PC-3 (cell line): Measurements from ENCODE around the gene PPP2R5A.

Experiments
- EZH2 ChIP-seq: fragments of 300-600 bp; sonication (generic); IDR thresholded peaks from one replicate; pipeline ENCODE4 v1.6.1; 2017; ENCODE audit warnings: antibody characterized with exemption, mild to moderate bottlenecking, low read length; ENCODE audit not compliant: unreplicated experiment
- EZH2phosphoT487 ChIP-seq: fragments of 300-600 bp; sonication (generic); IDR thresholded peaks from 2 replicates; pipeline ENCODE4 v1.6.1; 2018; ENCODE audit warnings: mild to moderate bottlenecking, antibody characterized with exemption, low read length, borderline replicate concordance
- TF ChIP-seq, protein P1 (sequence below): fragments of 300-600 bp; sonication (generic); conservative IDR thresholded peaks from 2 replicates; pipeline ENCODE4 v1.5.1; 2017; ENCODE audit warnings: antibody characterized with exemption, low read depth, mild to moderate bottlenecking, low read length

GRCh38 chr1:212237651-212238050 lies 47.6 kb upstream of the PPP2R5A start:
- TF ChIP-seq EZH2 (no peak), EZH2phosphoT487 (no peak)
- TF ChIP-seq, protein P1, sequence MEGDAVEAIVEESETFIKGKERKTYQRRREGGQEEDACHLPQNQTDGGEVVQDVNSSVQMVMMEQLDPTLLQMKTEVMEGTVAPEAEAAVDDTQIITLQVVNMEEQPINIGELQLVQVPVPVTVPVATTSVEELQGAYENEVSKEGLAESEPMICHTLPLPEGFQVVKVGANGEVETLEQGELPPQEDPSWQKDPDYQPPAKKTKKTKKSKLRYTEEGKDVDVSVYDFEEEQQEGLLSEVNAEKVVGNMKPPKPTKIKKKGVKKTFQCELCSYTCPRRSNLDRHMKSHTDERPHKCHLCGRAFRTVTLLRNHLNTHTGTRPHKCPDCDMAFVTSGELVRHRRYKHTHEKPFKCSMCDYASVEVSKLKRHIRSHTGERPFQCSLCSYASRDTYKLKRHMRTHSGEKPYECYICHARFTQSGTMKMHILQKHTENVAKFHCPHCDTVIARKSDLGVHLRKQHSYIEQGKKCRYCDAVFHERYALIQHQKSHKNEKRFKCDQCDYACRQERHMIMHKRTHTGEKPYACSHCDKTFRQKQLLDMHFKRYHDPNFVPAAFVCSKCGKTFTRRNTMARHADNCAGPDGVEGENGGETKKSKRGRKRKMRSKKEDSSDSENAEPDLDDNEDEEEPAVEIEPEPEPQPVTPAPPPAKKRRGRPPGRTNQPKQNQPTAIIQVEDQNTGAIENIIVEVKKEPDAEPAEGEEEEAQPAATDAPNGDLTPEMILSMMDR: no peak
